ENCODE results near the gene NXPH2.

Gene NXPH2

GRCh38 chr2:138632066-138632620 lies 148.0 kb downstream of the NXPH2 start:
- FAIRE-seq: no peak

GRCh38 chr2:138630164-138630563 lies 150.0 kb downstream of the NXPH2 start:
- no peak for FAIRE-seq

- no peak for FAIRE-seq
These were observed 154.0 kb downstream of the NXPH2 start for GRCh38 chr2:138626148-138626547.

GRCh38 chr2:138622613-138623012 lies 157.6 kb downstream of the NXPH2 start:
- FAIRE-seq: no peak

- FAIRE-seq: no peak
These were observed 159.1 kb downstream of the NXPH2 start for GRCh38 chr2:138621139-138621538.

GRCh38 chr2:138620431-138620830 lies 159.8 kb downstream of the NXPH2 start:
- no peak for FAIRE-seq

All from endometrium (tissue), 2 donors.